Testis (tissue), 5 donors: ENCODE results near the gene ASB1. TPM values are rescaled to one million over a fixed set of nuclear protein-coding genes. Genes with fewer than 3 reads are reported as not detected.

Source experiments
- DNase-seq: peaks from one replicate; pipeline ENCODE4 v3.0.0-alpha.2; 2019
- H3K27ac ChIP-seq, 2 donors: fragments of 200-600 bp; sonication (generic); one replicate each; pipeline ENCODE4 v1.5.1; 2019
- H3K27me3 ChIP-seq: fragments of 200-600 bp; sonication (generic); one replicate; pipeline ENCODE4 v1.5.1; 2019
- H3K36me3 ChIP-seq: fragments of 200-600 bp; sonication (generic); one replicate; pipeline ENCODE4 v1.5.1; 2017; ENCODE audit warnings: low read depth; ENCODE audit errors: missing control alignments
- H3K4me1 ChIP-seq: fragments of 200-600 bp; sonication (generic); one replicate; pipeline ENCODE4 v1.5.1; 2019
- H3K4me3 ChIP-seq, 2 donors: fragments of 200-600 bp; sonication (generic); one replicate each; pipeline ENCODE4 v1.5.1; 2017 to 2019
- H3K9me3 ChIP-seq: fragments of 200-600 bp; sonication (generic); one replicate; pipeline ENCODE4 v1.5.1; 2017
- POLR2A ChIP-seq: fragments of 450-650 bp; IDR thresholded peaks from one replicate; pipeline ENCODE4 v1.6.1; 2017; ENCODE audit warnings: antibody characterized with exemption, mild to moderate bottlenecking, moderate library complexity
- WGBS, 2 donors: methylation state at CpG; one replicate each; pipeline ENCODE4 v1.1.5; 2018; 5-methylcytosine and 5-hydroxymethylcytosine counted together
- intact Hi-C: fragments of 100-400 bp; cut with DNase I; formaldehyde crosslinking; loops from one replicate; pipeline ENCODE4 v1.15.1; 2023; ENCODE audit warnings: low total_unique reads
- long read RNA-seq, 2 donors: transcript quantifications; one replicate each; lab custom pipeline, GENCODE V29; 2026
- polyA plus RNA-seq: library from polyadenylated mRNA; stranded (reverse); fragments of 350-450 nt; fragmentation: Illumina TruSeq; extraction: RNeasy Lipid Tissue Mini Kit (QIAGEN cat#74804); gene quantifications from one replicate; pipeline ENCODE4 v1.2.3, GENCODE V29; 2014; ENCODE audit warnings: low read depth, low replicate concordance; ENCODE audit not compliant: insufficient read depth
- total RNA-seq, 2 donors: library from RNA; depleted of rRNA; stranded (reverse); fragments of >200 nt; gene quantifications; one replicate each; pipeline ENCODE4 v1.2.3, GENCODE V29; 2016
- TF ChIP-seq, protein P1 (sequence below), 3 experiments: fragments of 450-650 bp in 2 of 3; fragments of 200-600 bp in 1 of 3; sonication (generic) in 1 of 3; IDR thresholded peaks; one replicate each; pipeline ENCODE4 v1.5.1; 2016 to 2019; ENCODE audit warnings: antibody characterized with exemption in 3 of 3, mild to moderate bottlenecking in 2 of 3, moderate library complexity in 1 of 3

Gene ASB1
- total RNA-seq, result 10 to 100 TPM; 31.4 to 41.9 TPM
- polyA plus RNA-seq, result 52.5 TPM
- long read RNA-seq, donor 1, full-length matches to known transcripts, result 6 of 6 reads
- long read RNA-seq, donor 1, partial matches to known transcripts, result 0 of 6 reads
- long read RNA-seq, donor 1, other reads (novel, unspliced or antisense), result 0 of 6 reads
- long read RNA-seq, donor 2, full-length matches to known transcripts, result 1 of 1 reads
- long read RNA-seq, donor 2, partial matches to known transcripts, result 0 of 1 reads
- long read RNA-seq, donor 2, other reads (novel, unspliced or antisense), result 0 of 1 reads

- Histone ChIP-seq H3K27me3 (no peaks in the 10 kb centered on the region), H3K9me3 (no peaks in the 10 kb centered on the region), H3K4me3 (peak within 1 kb of the TSS; percentile 78 to 97), H3K4me1 (peaks cover 26% of the 10 kb centered on the region), H3K27ac (peak within 1 kb of the TSS; percentile 94 to 95), H3K36me3 (no peaks in the 10 kb centered on the region)
- intact Hi-C loops, result no loop called here
- 1% methylated on average over 16 to 78 of the region's 104 CpGs for whole genome bisulfite sequencing, 2 donors
- DNase-seq, result peak; percentile 84
- TF ChIP-seq, protein P1, sequence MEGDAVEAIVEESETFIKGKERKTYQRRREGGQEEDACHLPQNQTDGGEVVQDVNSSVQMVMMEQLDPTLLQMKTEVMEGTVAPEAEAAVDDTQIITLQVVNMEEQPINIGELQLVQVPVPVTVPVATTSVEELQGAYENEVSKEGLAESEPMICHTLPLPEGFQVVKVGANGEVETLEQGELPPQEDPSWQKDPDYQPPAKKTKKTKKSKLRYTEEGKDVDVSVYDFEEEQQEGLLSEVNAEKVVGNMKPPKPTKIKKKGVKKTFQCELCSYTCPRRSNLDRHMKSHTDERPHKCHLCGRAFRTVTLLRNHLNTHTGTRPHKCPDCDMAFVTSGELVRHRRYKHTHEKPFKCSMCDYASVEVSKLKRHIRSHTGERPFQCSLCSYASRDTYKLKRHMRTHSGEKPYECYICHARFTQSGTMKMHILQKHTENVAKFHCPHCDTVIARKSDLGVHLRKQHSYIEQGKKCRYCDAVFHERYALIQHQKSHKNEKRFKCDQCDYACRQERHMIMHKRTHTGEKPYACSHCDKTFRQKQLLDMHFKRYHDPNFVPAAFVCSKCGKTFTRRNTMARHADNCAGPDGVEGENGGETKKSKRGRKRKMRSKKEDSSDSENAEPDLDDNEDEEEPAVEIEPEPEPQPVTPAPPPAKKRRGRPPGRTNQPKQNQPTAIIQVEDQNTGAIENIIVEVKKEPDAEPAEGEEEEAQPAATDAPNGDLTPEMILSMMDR (IDR thresholded peaks at IDR 0.05), result no peak
- TF ChIP-seq POLR2A, result no peak
Measured at GRCh38 chr2:238426568-238427434, at the start of gene ASB1. TSS of gene ASB1 (plus strand) at chr2:238426927. CDS start at chr2:238427071, 144 bp downstream.

- Histone ChIP-seq H3K36me3 (no peaks in the 10 kb centered on the region), H3K9me3 (no peaks in the 10 kb centered on the region), H3K4me1 (no peaks in the 10 kb centered on the region), H3K27ac (no peak overlapping the region), H3K27me3 (no peaks in the 10 kb centered on the region), H3K4me3 (no peak overlapping the region)
- 89 to 94% methylated on average over 11 of the region's 11 CpGs for WGBS, 2 donors
- no peak for DNase-seq
- TF ChIP-seq, protein P1 (IDR thresholded peaks at IDR 0.05), result no peak
- TF ChIP-seq POLR2A, result no peak
- intact Hi-C loops, result no loop called here
Measured at GRCh38 chr2:238378230-238379095, 48.3 kb upstream of the ASB1 start.

- Histone ChIP-seq H3K9me3 (no peaks in the 10 kb centered on the region), H3K36me3 (no peaks in the 10 kb centered on the region), H3K27ac (no peak overlapping the region), H3K27me3 (no peaks in the 10 kb centered on the region), H3K4me3 (no peak overlapping the region), H3K4me1 (no peaks in the 10 kb centered on the region)
- intact Hi-C loops, result no loop called here
- no peak for DNase-seq
- no peak for TF ChIP-seq POLR2A
- TF ChIP-seq, protein P1 (IDR thresholded peaks at IDR 0.05), result no peak
- 71 to 82% methylated on average over 14 to 15 of the region's 15 CpGs for WGBS, 2 donors
Measured at GRCh38 chr2:238379096-238379810, 47.5 kb upstream of the ASB1 start.

DNA sequence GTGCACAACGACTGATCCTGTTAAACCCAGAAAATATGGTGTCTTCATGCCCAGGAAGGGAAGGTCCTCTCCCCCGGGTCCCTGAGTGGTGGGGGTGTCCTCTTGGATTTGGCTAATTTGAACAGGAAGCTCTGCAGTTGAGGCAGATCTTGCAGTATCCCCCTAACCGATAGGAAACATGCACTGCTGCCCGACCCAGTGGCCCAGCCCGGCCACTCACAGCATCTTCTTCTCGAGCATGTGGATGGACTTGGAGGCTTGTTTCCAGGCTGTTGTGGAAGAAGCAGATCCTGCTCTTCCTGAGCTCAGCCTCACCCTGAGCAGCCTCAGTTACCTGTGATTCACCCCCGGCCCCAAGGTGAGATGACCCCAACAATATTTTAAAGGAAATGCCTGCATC, 46.4 kb upstream of the ASB1 start:
- no peaks in the 10 kb centered on the region for H3K9me3 ChIP-seq
- DNase-seq, result no peak
- intact Hi-C loops, result no loop called here
- no peaks in the 10 kb centered on the region for H3K36me3 ChIP-seq
- no peak overlapping the region for H3K4me3 ChIP-seq
- no peak overlapping the region for H3K27ac ChIP-seq
- no peak for TF ChIP-seq POLR2A
- TF ChIP-seq, protein P1 (IDR thresholded peaks at IDR 0.05), result no peak
- H3K27me3 ChIP-seq, result no peaks in the 10 kb centered on the region
- no peaks in the 10 kb centered on the region for H3K4me1 ChIP-seq
- WGBS, 2 donors, result 90 to 91% methylated on average over 6 to 7 of the region's 7 CpGs
